H1 (cell line): ENCODE measurements around the gene MAB21L3.

Experiments
- CBX8 ChIP-seq: fragments of 300-800, 300-1000 bp; sonication (generic); IDR thresholded peaks from 2 replicates; pipeline ENCODE4 v1.7.1; 2016; ENCODE audit warnings: low read depth, low read length, borderline replicate concordance
- CEBPB ChIP-seq: IDR thresholded peaks from 2 replicates; pipeline ENCODE4 v1.6.1; 2012; ENCODE audit warnings: low read depth, low read length
- POLR2A ChIP-seq, 2 experiments: IDR thresholded peaks; 1 replicate in 1 of 2; 2 replicates in 1 of 2; pipeline ENCODE4 v1.6.1; 2011; ENCODE audit warnings: low read depth in 2 of 2, low read length in 2 of 2, mild to moderate bottlenecking in 2 of 2; ENCODE audit errors: control extremely low read depth in 1 of 2
- POLR2AphosphoS5 ChIP-seq: IDR thresholded peaks from 2 replicates; pipeline ENCODE4 v1.6.1; 2011; ENCODE audit warnings: low read depth, low read length
- RXRA ChIP-seq: IDR thresholded peaks from 2 replicates; pipeline ENCODE4 v1.6.1; 2011; ENCODE audit warnings: low read depth, mild to moderate bottlenecking, low read length, moderate library complexity; ENCODE audit not compliant: insufficient read depth
- SIN3A ChIP-seq, 2 experiments: IDR thresholded peaks in 1 of 2; conservative IDR thresholded peaks in 1 of 2; 2 replicates each; pipeline ENCODE4 v1.6.1; 2011 to 2012; ENCODE audit warnings: low read length in 2 of 2, improper control_type of control experiment in 1 of 2, low read depth in 1 of 2, mild to moderate bottlenecking in 1 of 2
- SUZ12 ChIP-seq: fragments of 200-600 bp; sonication (generic); IDR thresholded peaks from 2 replicates; pipeline ENCODE4 v1.6.1; 2012; ENCODE audit warnings: mild to moderate bottlenecking, inconsistent platforms, low read length, moderate library complexity, mixed read lengths
- TAF1 ChIP-seq: IDR thresholded peaks from 2 replicates; pipeline ENCODE4 v1.6.1; 2011; ENCODE audit warnings: mild to moderate bottlenecking, low read depth, low read length
- TF ChIP-seq, protein P1 (sequence below), 3 experiments: IDR thresholded peaks; 1 replicate in 2 of 3; 2 replicates in 1 of 3; pipeline versions ENCODE4 v1.5.1 to v1.6.1; 2011; ENCODE audit warnings: low read length in 3 of 3, mild to moderate bottlenecking in 3 of 3, inconsistent platforms in 2 of 3, low read depth in 1 of 3, moderate library complexity in 1 of 3; ENCODE audit not compliant: insufficient read depth in 1 of 3; ENCODE audit errors: control extremely low read depth in 1 of 3

DNA sequence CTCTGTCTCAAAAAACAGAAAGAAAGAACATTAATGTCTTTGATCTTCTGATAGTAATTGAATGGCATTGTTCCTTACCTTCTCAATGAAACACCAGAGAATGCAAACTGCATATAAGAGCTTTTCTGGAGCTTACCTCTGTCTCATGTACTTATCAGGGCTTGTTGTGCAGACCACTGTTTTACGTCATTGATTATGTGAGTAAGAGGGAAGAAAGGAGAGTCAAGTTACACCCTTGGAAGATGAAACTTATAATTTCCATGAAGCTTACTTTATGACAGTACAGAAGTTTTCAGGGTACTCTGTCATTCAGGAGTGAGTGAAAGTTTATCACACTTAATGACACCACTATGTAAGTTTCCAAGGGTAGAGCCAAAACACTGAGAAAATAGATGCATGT is 49.0 kb upstream of the MAB21L3 start:
- TF ChIP-seq POLR2AphosphoS5 (no peak), CEBPB (no peak), POLR2A (IDR thresholded peaks at IDR 0.05; ENCODE audit: control extremely low read depth in 1 of 2, low read depth in 2 of 2, low read length in 2 of 2) (no peak), CBX8 (no peak), TAF1 (no peak), SUZ12 (no peak), SIN3A (conservative IDR thresholded peaks at IDR 0.05 in 1 of 2, IDR thresholded peaks at IDR 0.05 in 1 of 2; ENCODE audit: low read depth in 1 of 2, low read length in 2 of 2) (no peak), RXRA (no peak)
- TF ChIP-seq, protein P1, sequence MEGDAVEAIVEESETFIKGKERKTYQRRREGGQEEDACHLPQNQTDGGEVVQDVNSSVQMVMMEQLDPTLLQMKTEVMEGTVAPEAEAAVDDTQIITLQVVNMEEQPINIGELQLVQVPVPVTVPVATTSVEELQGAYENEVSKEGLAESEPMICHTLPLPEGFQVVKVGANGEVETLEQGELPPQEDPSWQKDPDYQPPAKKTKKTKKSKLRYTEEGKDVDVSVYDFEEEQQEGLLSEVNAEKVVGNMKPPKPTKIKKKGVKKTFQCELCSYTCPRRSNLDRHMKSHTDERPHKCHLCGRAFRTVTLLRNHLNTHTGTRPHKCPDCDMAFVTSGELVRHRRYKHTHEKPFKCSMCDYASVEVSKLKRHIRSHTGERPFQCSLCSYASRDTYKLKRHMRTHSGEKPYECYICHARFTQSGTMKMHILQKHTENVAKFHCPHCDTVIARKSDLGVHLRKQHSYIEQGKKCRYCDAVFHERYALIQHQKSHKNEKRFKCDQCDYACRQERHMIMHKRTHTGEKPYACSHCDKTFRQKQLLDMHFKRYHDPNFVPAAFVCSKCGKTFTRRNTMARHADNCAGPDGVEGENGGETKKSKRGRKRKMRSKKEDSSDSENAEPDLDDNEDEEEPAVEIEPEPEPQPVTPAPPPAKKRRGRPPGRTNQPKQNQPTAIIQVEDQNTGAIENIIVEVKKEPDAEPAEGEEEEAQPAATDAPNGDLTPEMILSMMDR (IDR thresholded peaks at IDR 0.05; ENCODE audit: control extremely low read depth in 1 of 3, insufficient read depth in 1 of 3, low read depth in 1 of 3, low read length in 3 of 3): no peak
